ENCODE results near the gene SLC47A2.
"Not testable (repeated sequence)": the region's sequence is repeated elsewhere in the genome, so short reads cannot be mapped to it uniquely, and the experiment has no call there.

Gene SLC47A2

GRCh38 chr17:19708431-19709175, 7.8 kb downstream of the SLC47A2 start:
- no peak for DNase-seq (ENCODE audit: low read depth, low spot score)

GRCh38 chr17:19707728-19708221, 8.6 kb downstream of the SLC47A2 start:
- no peak for DNase-seq (ENCODE audit: low read depth, low spot score)

DNA sequence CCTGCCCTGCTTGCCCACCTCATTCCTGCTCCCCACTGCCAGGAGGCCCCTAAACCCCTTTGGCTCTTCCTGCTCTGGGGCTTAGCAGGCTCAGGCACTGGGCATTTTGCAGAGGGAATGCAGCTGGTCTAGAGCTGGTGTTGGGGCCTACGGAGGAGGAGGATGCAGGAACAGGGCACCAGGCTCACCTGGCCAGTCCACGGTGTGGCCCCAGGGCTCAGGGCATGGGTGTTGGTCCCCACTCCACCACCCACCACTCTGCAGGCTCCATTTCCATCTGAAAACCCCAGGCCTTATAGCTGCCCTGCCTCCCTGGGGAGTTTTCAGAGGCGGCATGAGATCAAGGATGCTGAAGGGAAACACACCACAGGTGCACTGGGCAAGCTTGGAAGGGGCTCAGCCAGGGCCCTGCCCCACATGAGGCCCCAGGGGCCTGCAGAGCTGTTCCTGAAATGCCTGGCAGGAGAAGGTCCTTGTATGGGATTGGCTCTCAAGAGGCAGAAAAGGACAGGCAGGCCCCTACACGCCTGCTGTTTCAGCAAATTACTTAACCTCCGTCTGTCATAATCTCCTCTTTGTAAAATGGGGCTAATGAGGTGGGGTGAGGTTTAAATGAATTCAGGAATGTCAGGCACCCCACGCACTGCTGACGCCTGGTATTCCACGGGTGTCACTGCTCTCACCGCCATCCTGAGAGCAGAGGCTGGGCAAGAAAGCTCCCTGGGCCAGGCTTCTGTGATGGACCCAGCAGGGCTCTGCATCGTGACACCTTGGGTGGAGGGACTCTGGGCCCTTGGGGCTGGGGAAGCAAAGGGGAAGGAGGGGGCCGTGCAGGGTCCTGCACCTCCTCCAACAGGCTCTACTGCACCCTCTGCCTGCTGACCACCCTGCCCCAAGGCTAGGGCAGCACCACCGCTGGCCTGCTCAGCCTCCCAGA, 9.3 kb downstream of the SLC47A2 start:
- no peak for DNase-seq (ENCODE audit: low read depth, low spot score)

GRCh38 chr17:19705771-19706770, 10.3 kb downstream of the SLC47A2 start:
- DNase-seq (ENCODE audit: low read depth, low spot score), result peak; percentile 60

GRCh38 chr17:19705201-19705600, 11.2 kb downstream of the SLC47A2 start:
- no peak for DNase-seq (ENCODE audit: low read depth, low spot score)

GRCh38 chr17:19703828-19704613, 12.4 kb downstream of the SLC47A2 start:
- peak; percentile 76 for DNase-seq (ENCODE audit: low read depth, low spot score)

GRCh38 chr17:19703106-19703827, 13.1 kb downstream of the SLC47A2 start:
- DNase-seq (ENCODE audit: low read depth, low spot score), result peak; percentile 37

GRCh38 chr17:19702217-19702641, 14.2 kb downstream of the SLC47A2 start:
- DNase-seq (ENCODE audit: low read depth, low spot score), result no peak

DNA sequence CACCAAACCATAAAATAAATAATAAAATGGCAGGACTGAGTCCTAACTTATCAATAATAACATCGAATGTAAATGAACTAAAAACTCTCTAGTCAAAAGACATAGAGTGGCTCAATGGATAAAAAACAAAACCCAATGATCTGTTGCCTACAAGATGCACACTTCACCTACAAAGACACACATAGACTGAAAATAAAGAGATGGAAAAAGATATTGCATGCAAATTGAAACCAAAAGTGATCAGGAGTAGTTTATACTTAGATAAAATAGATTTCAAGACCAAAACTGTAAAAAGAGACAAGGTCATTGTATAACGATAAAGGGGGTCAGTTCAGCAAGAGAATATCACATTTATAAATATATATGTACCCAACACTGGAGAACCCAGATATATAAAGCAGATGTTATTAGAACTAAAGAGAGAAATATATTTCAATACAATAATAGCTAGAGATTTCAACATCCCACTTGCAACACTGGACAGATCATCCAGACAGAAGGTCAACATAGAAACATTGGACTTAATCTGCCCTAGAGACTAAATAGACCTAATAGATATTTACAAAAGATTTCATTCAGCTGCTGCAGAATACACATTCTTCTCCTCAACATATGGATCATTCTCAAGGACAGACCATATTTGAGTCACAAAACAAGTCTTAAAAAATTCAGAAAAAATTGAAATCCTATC, 29.8 kb downstream of the SLC47A2 start:
- DNase-seq (ENCODE audit: low read depth, low spot score), result no peak

DNA sequence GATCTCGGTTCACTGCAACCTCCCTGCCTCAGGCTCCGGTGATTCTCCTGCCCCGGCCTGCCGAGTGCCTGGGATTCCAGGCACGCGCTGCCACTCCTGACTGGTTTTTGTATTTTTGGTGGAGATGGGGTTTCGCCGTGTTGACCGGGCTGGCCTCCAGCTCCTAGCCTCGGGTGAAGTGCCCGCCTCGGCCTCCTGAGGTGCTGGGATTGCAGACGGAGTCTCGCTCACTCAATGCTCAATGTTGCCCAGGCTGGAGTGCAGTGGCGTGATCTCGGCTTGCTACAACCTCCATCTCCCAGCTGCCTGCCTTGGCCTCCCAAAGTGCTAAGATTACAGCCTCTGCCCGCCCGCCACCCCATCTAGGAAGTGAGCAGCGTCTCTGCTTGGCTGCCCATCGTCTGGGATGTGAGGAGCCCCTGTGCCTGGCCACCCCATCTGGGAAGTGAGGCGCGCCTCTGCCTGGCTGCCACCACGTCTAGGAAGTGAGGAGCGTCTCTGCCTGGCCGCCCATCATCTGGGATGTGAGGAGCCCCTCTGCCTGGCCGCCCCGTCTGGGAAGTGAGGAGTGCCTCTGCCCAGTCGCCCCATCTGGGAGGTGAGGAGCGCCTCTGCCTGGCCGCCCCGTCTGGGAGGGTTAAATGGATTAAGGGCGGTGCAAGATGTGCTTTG, 31.3 kb downstream of the SLC47A2 start:
- not testable (repeated sequence) for DNase-seq (ENCODE audit: low read depth, low spot score)

DNA sequence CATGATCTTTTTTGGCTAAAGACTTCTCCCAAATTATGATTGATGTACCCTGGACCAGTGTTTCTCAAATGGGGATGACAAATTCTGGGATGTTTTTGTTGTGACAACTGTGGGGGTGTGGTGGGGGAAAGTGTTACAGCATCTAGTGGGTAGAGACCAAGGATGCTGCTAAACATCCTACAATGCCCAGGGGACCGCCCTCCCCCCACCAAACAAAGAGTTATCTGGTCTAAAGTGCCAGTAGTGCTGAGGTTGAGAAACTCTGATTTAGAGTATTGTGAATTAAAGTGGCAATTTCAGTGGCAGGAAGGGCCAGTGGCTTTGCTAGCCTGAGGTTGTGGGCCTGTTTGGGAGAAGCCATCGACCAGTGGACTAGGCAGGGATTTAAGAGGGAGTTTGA, 33.3 kb downstream of the SLC47A2 start:
- DNase-seq (ENCODE audit: low read depth, low spot score), result no peak

DNA sequence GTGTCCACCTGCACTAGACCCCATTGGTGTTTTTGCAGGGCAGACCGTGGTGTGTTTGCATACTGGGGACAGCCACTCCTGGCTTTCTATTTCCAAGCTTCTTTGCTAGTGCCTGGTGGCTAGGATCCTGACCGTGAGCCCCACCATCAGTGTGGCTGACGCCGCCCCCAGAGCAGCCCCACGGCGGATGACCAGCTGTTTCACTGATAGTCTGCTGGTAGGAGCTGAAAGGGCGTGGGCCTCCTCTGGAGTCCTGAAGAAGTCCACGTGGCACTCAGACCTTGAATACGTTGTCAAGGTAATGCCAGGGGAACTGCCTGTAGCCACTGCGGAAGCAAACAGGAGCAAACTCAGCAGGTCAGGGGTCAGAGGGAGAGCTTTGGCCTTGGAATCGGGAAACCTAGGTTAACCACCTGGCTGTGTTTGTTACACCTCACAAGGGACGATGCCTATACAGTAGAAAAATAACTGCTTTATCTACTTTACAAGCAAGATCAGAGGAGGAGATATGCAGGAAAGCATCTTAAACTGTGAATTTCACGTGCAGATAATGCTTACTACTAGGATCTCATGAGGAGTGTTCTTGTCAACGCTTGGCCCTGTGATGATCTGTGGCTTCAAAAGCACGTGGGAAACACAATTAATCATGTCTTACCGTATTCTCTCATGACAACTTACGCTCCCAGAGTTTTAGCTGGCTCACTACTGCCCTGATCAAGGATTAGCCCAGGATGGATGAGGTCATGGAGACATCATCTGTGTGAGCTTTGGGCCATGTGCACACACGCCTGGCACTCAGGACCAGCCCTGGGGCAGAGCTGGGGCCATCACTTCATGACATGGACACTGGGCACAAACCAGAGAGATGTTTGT, 37.6 kb downstream of the SLC47A2 start:
- DNase-seq (ENCODE audit: low read depth, low spot score), result no peak

DNA sequence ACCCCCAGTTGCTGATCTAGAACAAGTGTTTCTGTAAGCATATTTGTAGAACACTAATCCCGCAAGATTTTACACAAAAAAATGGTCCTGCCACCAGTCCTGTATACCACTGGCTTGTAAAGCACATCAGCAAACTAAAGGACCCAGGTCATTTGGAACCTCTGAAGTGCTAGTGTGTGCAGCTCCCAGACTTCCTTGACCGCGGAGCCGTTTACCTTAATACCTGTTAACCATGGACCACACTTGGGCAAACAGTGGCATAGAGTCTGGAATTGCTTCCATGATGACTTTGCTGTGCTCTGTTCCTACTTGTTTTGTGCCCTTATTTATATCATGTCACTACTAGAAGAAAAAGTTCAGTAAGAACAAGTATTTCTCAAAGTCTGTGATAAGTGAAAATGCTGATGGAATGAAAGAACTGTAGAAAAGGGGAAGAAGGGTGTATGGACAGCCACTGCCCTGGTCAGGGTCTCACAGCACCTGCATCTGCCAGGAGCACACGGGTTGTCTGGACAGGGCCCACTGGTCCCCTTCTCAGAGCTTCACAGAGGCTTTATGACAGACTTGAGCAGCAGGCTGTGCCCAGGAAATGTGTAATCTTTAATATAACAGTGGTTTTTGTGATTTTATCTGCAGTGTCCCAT, 38.5 kb downstream of the SLC47A2 start:
- DNase-seq (ENCODE audit: low read depth, low spot score), result no peak

DNA sequence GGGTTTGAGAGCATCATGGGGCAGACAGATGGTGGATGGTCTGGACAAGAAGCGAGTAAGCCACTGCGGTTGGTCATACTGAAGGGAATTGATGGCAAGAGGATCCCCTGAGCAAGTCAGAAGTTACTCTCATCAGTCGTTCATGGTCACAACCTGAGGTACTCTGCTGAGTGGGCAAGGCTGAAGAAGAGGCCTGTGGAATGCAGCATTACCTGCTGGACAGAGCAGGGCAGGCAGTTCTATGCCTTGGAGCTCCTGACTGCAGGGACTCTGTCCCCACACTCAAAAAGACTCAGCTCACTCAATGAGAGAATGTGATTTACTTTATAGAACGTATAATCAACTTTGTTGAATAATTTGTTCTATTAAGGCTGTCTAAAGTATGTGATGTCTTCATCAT, 39.5 kb downstream of the SLC47A2 start:
- peak; percentile 36 for DNase-seq (ENCODE audit: low read depth, low spot score)

GRCh38 chr17:19673623-19674022, 42.8 kb downstream of the SLC47A2 start:
- DNase-seq (ENCODE audit: low read depth, low spot score), result no peak

DNA sequence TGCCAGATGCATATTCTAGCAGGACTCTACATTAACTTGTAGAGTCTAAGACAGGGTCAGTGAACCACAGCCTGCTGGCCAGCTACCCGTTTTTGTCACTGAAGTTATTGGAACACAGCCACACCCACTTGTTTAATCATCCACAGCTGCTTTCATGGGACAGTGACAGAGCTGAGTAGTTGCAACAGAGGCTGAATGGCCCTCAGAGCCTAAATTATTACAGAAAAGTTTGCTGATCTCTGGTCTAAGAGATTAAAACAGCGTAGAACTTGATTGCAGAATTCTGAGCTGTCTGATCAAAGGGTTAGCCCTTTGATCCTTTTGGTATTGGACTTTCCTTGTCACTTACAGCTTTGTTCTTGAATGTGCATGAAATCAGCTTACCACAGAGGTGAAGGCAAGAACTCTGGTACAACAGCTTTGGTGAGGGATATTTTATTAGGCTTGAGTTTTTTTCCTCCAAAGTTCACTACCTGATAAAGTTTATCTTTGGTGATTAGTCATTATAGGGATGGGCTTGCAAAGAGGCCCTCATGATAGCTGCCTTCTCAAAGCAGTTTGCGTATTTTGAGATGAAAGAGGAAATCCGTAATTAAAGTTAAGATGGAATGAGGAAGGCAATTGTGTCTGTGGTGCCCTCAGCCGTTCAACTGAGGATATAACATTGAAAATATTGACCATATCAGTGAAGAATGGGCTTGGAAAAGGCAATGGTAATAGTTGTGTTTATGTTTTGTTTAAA, 44.2 kb downstream of the SLC47A2 start:
- no peak for DNase-seq (ENCODE audit: low read depth, low spot score)

All from ELF-1 (cell line).